Neural progenitor cell (in vitro differentiated cells): ENCODE data around the gene CFAP299. TPM values are rescaled to one million over a fixed set of nuclear protein-coding genes. Genes with fewer than 3 reads are reported as not detected.

ENCODE experiments used
- DNase-seq: peaks from one replicate; pipeline ENCODE4 v3.0.0-alpha.2; 2016; ENCODE audit warnings: low spot score
- H2AFZ ChIP-seq: fragments of 200-600 bp; sonication (generic); replicated peaks from 2 replicates; pipeline ENCODE4 v1.6.1; 2016; ENCODE audit warnings: antibody characterized with exemption
- H3F3A ChIP-seq: fragments of 200-600 bp; sonication (generic); 2 replicates; pipeline ENCODE4 v1.6.1; 2016; ENCODE audit warnings: antibody characterized with exemption, low read depth
- H3K27ac ChIP-seq: fragments of 200-600 bp; sonication (generic); 2 replicates; pipeline ENCODE4 v1.5.1; 2016; ENCODE audit warnings: mild to moderate bottlenecking
- H3K27me3 ChIP-seq: fragments of 200-600 bp; sonication (generic); 2 replicates; pipeline ENCODE4 v1.6.1; 2016; ENCODE audit warnings: mild to moderate bottlenecking, moderate library complexity
- H3K36me3 ChIP-seq: fragments of 200-600 bp; sonication (generic); 2 replicates; pipeline ENCODE4 v1.5.1; 2016
- H3K4me1 ChIP-seq: fragments of 200-600 bp; sonication (generic); 2 replicates; pipeline ENCODE4 v1.6.1; 2016; ENCODE audit warnings: mixed run types
- H3K4me2 ChIP-seq: fragments of 200-600 bp; sonication (generic); 2 replicates; pipeline ENCODE4 v1.6.1; 2016
- H3K4me3 ChIP-seq: fragments of 200-600 bp; sonication (generic); 2 replicates; pipeline ENCODE4 v1.5.1; 2016
- H3K79me2 ChIP-seq: fragments of 200-600 bp; sonication (generic); 2 replicates; pipeline ENCODE4 v1.6.1; 2016; ENCODE audit warnings: low read depth
- H3K9ac ChIP-seq: fragments of 200-600 bp; sonication (generic); 2 replicates; pipeline ENCODE4 v1.6.1; 2016
- H3K9me3 ChIP-seq: fragments of 200-600 bp; sonication (generic); 2 replicates; pipeline ENCODE4 v1.5.1; 2016; ENCODE audit warnings: low read depth
- H4K20me1 ChIP-seq: fragments of 200-600 bp; sonication (generic); 2 replicates; pipeline ENCODE4 v1.6.1; 2016; ENCODE audit warnings: low read depth
- H3K27ac Mint-ChIP-seq: 3 replicates; pipeline ENCODE4 v1.8.0; 2021; ENCODE audit warnings: mixed read lengths
- H3K27me3 Mint-ChIP-seq: 2 replicates; pipeline ENCODE4 v1.8.0; 2022; ENCODE audit warnings: low read depth, mild to moderate bottlenecking, inconsistent platforms, moderate library complexity, mixed read lengths; ENCODE audit not compliant: insufficient read depth
- H3K36me3 Mint-ChIP-seq: 3 replicates; pipeline ENCODE4 v1.8.0; 2021; ENCODE audit warnings: mixed read lengths
- H3K4me1 Mint-ChIP-seq: 3 replicates; pipeline ENCODE4 v1.8.0; 2021; ENCODE audit warnings: mixed read lengths
- H3K4me3 Mint-ChIP-seq: 3 replicates; pipeline ENCODE4 v1.8.0; 2021; ENCODE audit warnings: mild to moderate bottlenecking, moderate library complexity, mixed read lengths
- H3K9me3 Mint-ChIP-seq: 3 replicates; pipeline ENCODE4 v1.8.0; 2020; ENCODE audit warnings: mixed read lengths
- EZH2 ChIP-seq: fragments of 200-600 bp; sonication (generic); IDR thresholded peaks from 2 replicates; pipeline ENCODE4 v1.6.1; 2017; ENCODE audit warnings: antibody characterized with exemption, mild to moderate bottlenecking, moderate library complexity
- EZH2phosphoT487 ChIP-seq: fragments of 200-600 bp; sonication (generic); IDR thresholded peaks from 2 replicates; pipeline ENCODE4 v1.6.1; 2017; ENCODE audit warnings: antibody characterized with exemption
- total RNA-seq: library from RNA; depleted of rRNA; stranded (reverse); fragments of >200 nt; gene quantifications from 2 replicates; pipeline ENCODE4 v1.2.3, GENCODE V29; 2015; ENCODE audit warnings: low replicate concordance
- TF ChIP-seq, protein P1 (sequence below): fragments of 200-600 bp; sonication (generic); IDR thresholded peaks from 2 replicates; pipeline ENCODE4 v1.5.1; 2017; ENCODE audit warnings: antibody characterized with exemption, mild to moderate bottlenecking

The CFAP299 gene
- total RNA-seq, 1 donor from 2014 or later, result not detected

DNA sequence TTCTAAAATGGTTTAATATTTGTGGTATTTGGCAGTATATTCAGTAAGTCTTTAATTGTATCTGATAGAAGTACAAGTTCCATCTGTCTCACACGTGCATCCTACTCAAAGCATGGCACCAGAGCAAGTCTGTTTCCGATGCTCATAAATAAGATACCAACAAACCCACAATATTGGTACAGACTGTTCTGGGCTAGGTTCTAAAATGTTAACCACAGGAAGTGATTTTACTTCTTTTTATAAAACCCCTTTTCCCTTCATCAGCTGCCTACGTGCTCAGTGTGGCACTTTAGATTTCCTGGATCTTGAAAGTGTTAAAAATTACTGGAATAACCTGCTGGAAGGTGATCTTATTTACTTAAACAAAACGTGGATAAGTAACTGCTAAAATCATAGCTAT, 165.1 kb downstream of the CFAP299 start:
- Histone ChIP-seq H2AFZ (no peak overlapping the region), H4K20me1 (no peaks in the 10 kb centered on the region), H3K4me3 (no peak overlapping the region), H3K4me1 (no peaks in the 10 kb centered on the region), H3K27ac (no peak overlapping the region), H3F3A (no peaks in the 10 kb centered on the region), H3K9me3 (no peaks in the 10 kb centered on the region), H3K4me2 (no peak overlapping the region), H3K9ac (no peak overlapping the region), H3K79me2 (no peaks in the 10 kb centered on the region), H3K27me3 (no peaks in the 10 kb centered on the region), H3K36me3 (no peaks in the 10 kb centered on the region)
- H3K36me3 Mint-ChIP-seq, result no peaks in the 10 kb centered on the region
- TF ChIP-seq EZH2 (no peak), EZH2phosphoT487 (no peak)
- TF ChIP-seq, protein P1, sequence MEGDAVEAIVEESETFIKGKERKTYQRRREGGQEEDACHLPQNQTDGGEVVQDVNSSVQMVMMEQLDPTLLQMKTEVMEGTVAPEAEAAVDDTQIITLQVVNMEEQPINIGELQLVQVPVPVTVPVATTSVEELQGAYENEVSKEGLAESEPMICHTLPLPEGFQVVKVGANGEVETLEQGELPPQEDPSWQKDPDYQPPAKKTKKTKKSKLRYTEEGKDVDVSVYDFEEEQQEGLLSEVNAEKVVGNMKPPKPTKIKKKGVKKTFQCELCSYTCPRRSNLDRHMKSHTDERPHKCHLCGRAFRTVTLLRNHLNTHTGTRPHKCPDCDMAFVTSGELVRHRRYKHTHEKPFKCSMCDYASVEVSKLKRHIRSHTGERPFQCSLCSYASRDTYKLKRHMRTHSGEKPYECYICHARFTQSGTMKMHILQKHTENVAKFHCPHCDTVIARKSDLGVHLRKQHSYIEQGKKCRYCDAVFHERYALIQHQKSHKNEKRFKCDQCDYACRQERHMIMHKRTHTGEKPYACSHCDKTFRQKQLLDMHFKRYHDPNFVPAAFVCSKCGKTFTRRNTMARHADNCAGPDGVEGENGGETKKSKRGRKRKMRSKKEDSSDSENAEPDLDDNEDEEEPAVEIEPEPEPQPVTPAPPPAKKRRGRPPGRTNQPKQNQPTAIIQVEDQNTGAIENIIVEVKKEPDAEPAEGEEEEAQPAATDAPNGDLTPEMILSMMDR, result no peak
- H3K27me3 Mint-ChIP-seq, result no peaks in the 10 kb centered on the region
- H3K4me1 Mint-ChIP-seq, result no peaks in the 10 kb centered on the region
- H3K4me3 Mint-ChIP-seq, result no peak overlapping the region
- DNase-seq, result no peak
- H3K27ac Mint-ChIP-seq, result no peak overlapping the region
- no peaks in the 10 kb centered on the region for H3K9me3 Mint-ChIP-seq

DNA sequence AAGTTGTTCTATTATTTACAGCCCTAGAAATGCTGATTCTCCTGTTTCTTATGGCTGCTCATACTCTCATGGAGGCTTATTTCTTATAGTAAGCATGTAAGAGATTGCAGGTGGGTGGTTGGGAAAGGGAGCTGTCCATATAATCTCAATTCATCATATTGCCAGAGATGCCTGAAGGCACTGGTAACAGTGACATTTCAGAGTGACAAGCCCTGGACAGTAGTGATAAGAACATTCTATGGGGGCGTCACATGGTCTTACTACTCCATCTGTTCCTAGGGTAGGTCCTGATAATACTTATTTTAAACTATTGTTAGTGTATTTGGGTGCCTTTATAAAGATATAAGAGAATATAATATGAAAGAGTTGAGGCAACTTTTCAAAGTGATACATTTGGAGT, 171.5 kb downstream of the CFAP299 start:
- no peak overlapping the region for H3K27ac ChIP-seq
- no peaks in the 10 kb centered on the region for H3K27me3 ChIP-seq
- no peak overlapping the region for H3K4me2 ChIP-seq
- no peaks in the 10 kb centered on the region for H4K20me1 ChIP-seq
- Mint-ChIP-seq H3K4me1 (no peaks in the 10 kb centered on the region), H3K27me3 (no peaks in the 10 kb centered on the region), H3K9me3 (no peaks in the 10 kb centered on the region), H3K4me3 (no peak overlapping the region), H3K27ac (no peak overlapping the region), H3K36me3 (no peaks in the 10 kb centered on the region)
- H3K9ac ChIP-seq, result no peak overlapping the region
- no peak for TF ChIP-seq EZH2
- TF ChIP-seq EZH2phosphoT487, result no peak
- TF ChIP-seq, protein P1, result no peak
- no peaks in the 10 kb centered on the region for H3K4me1 ChIP-seq
- no peak overlapping the region for H2AFZ ChIP-seq
- H3K36me3 ChIP-seq, result no peaks in the 10 kb centered on the region
- H3F3A ChIP-seq, result no peaks in the 10 kb centered on the region
- H3K9me3 ChIP-seq, result no peaks in the 10 kb centered on the region
- H3K79me2 ChIP-seq, result no peaks in the 10 kb centered on the region
- DNase-seq, result no peak
- H3K4me3 ChIP-seq, result no peak overlapping the region

- no peak overlapping the region for H3K27ac ChIP-seq
- no peaks in the 10 kb centered on the region for H3K4me1 ChIP-seq
- H3K4me2 ChIP-seq, result no peak overlapping the region
- TF ChIP-seq EZH2phosphoT487, result no peak
- TF ChIP-seq EZH2, result no peak
- TF ChIP-seq, protein P1, result no peak
- no peaks in the 10 kb centered on the region for H3K79me2 ChIP-seq
- H2AFZ ChIP-seq, result no peak overlapping the region
- no peaks in the 10 kb centered on the region for H3K4me1 Mint-ChIP-seq
- no peak overlapping the region for H3K4me3 Mint-ChIP-seq
- H3K9me3 Mint-ChIP-seq, result no peaks in the 10 kb centered on the region
- no peaks in the 10 kb centered on the region for H3K27me3 Mint-ChIP-seq
- H3K9me3 ChIP-seq, result no peaks in the 10 kb centered on the region
- no peak for DNase-seq
- H3K4me3 ChIP-seq, result no peak overlapping the region
- no peaks in the 10 kb centered on the region for H3F3A ChIP-seq
- H3K36me3 ChIP-seq, result no peaks in the 10 kb centered on the region
- H3K9ac ChIP-seq, result no peak overlapping the region
- H3K36me3 Mint-ChIP-seq, result no peaks in the 10 kb centered on the region
- no peaks in the 10 kb centered on the region for H4K20me1 ChIP-seq
- H3K27ac Mint-ChIP-seq, result no peak overlapping the region
- no peaks in the 10 kb centered on the region for H3K27me3 ChIP-seq
Measured at GRCh38 chr4:80507507-80507906, 172.0 kb downstream of the CFAP299 start.

- H3K4me3 Mint-ChIP-seq, result no peak overlapping the region
- no peaks in the 10 kb centered on the region for H3K27me3 Mint-ChIP-seq
Measured at GRCh38 chr4:80515496-80515895, 180.0 kb downstream of the CFAP299 start.

More at GRCh38 chr4:80515496-80515895, 180.0 kb downstream of the CFAP299 start:
- Histone ChIP-seq H4K20me1 (no peaks in the 10 kb centered on the region), H3K36me3 (no peaks in the 10 kb centered on the region), H2AFZ (no peak overlapping the region), H3K27me3 (no peaks in the 10 kb centered on the region), H3K9me3 (no peaks in the 10 kb centered on the region), H3K79me2 (no peaks in the 10 kb centered on the region), H3K27ac (no peak overlapping the region), H3K4me2 (no peak overlapping the region), H3K4me3 (no peak overlapping the region), H3F3A (no peaks in the 10 kb centered on the region), H3K9ac (no peak overlapping the region), H3K4me1 (no peaks in the 10 kb centered on the region)
- Mint-ChIP-seq H3K4me1 (no peaks in the 10 kb centered on the region), H3K27ac (no peak overlapping the region), H3K9me3 (no peaks in the 10 kb centered on the region), H3K36me3 (no peaks in the 10 kb centered on the region)
- no peak for DNase-seq
- TF ChIP-seq, protein P1, result no peak
- no peak for TF ChIP-seq EZH2phosphoT487
- TF ChIP-seq EZH2, result no peak
